Tibial nerve (tissue), 3 donors: ENCODE data around the gene QKI.
"Not testable (repeated sequence)": the region's sequence is repeated elsewhere in the genome, so short reads cannot be mapped to it uniquely, and the experiment has no call there.

ENCODE experiments used
- CTCF ChIP-seq, 5 experiments: fragments of 200-600 bp in 3 of 5; fragments of 450-650 bp in 2 of 5; sonication (generic) in 3 of 5; IDR thresholded peaks; one replicate each; pipeline ENCODE4 v1.5.1; 2016 to 2019; ENCODE audit warnings: antibody characterized with exemption in 5 of 5, mild to moderate bottlenecking in 3 of 5, moderate library complexity in 2 of 5
- POLR2A ChIP-seq, 2 donors: fragments of 450-650 bp; IDR thresholded peaks; one replicate each; pipeline ENCODE4 v1.6.1; 2017; ENCODE audit warnings: antibody characterized with exemption in 2 of 2, mild to moderate bottlenecking in 2 of 2, moderate library complexity in 2 of 2

GRCh38 chr6:163590132-163590531 is 175.6 kb downstream of the QKI start:
- TF ChIP-seq CTCF, POLR2A (IDR thresholded peaks at IDR 0.05): not testable (repeated sequence)
